ENCODE data around the gene PIEZO1. TPM values are rescaled to one million over a fixed set of nuclear protein-coding genes. Genes with fewer than 3 reads are reported as not detected.
A peak's percentile ranks its signal among the peaks of the same experiment; 100 is the strongest.

PIEZO1 gene
- total and polyA plus RNA-seq, 9 of the 15 experiments (the other 6 are each of a cell fraction or from before 2014, with no cell fraction given): 3.6 to 432 (median 131) TPM

GRCh38 chr16:88800277-88800592, 15.2 kb upstream of the PIEZO1 start (continued):
- TF ChIP-seq, protein P1, sequence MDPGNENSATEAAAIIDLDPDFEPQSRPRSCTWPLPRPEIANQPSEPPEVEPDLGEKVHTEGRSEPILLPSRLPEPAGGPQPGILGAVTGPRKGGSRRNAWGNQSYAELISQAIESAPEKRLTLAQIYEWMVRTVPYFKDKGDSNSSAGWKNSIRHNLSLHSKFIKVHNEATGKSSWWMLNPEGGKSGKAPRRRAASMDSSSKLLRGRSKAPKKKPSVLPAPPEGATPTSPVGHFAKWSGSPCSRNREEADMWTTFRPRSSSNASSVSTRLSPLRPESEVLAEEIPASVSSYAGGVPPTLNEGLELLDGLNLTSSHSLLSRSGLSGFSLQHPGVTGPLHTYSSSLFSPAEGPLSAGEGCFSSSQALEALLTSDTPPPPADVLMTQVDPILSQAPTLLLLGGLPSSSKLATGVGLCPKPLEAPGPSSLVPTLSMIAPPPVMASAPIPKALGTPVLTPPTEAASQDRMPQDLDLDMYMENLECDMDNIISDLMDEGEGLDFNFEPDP (CRISPR knock-in tag; IDR thresholded peaks at IDR 0.05): no peak
- no peak for TF ChIP-seq SRSF9 (IDR thresholded peaks at IDR 0.05; ENCODE audit: borderline replicate concordance, low read depth, low read length)
- TF ChIP-seq ETS2 (tag; IDR thresholded peaks at IDR 0.05; ENCODE audit: borderline replicate concordance, poor library complexity, severe bottlenecking): no peak
- TF ChIP-seq ZNF23 (CRISPR knock-in tag; IDR thresholded peaks at IDR 0.05): no peak
- TF ChIP-seq ZNF445 (CRISPR knock-in tag; IDR thresholded peaks at IDR 0.05; ENCODE audit: low read depth): no peak
- TF ChIP-seq, protein P2, sequence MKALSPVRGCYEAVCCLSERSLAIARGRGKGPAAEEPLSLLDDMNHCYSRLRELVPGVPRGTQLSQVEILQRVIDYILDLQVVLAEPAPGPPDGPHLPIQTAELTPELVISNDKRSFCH (CRISPR knock-in tag; IDR thresholded peaks at IDR 0.05): no peak
- TF ChIP-seq, protein P2 (tag; IDR thresholded peaks at IDR 0.05): no peak
- TF ChIP-seq, protein P3, sequence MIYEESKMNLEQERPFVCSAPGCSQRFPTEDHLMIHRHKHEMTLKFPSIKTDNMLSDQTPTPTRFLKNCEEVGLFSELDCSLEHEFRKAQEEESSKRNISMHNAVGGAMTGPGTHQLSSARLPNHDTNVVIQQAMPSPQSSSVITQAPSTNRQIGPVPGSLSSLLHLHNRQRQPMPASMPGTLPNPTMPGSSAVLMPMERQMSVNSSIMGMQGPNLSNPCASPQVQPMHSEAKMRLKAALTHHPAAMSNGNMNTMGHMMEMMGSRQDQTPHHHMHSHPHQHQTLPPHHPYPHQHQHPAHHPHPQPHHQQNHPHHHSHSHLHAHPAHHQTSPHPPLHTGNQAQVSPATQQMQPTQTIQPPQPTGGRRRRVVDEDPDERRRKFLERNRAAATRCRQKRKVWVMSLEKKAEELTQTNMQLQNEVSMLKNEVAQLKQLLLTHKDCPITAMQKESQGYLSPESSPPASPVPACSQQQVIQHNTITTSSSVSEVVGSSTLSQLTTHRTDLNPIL (CRISPR knock-in tag; IDR thresholded peaks at IDR 0.05): no peak
- TF ChIP-seq C11orf30 (IDR thresholded peaks at IDR 0.05; ENCODE audit: low read depth): no peak
- TF ChIP-seq POLR2H (tag; IDR thresholded peaks at IDR 0.05; ENCODE audit: low read depth): no peak
- TF ChIP-seq ZNF512 (tag; IDR thresholded peaks at IDR 0.05): no peak
- TF ChIP-seq MTA3 (IDR thresholded peaks at IDR 0.05; ENCODE audit: borderline replicate concordance): no peak
- no peak for TF ChIP-seq POLR2G (IDR thresholded peaks at IDR 0.05; ENCODE audit: low read depth, low read length)
- no peak for TF ChIP-seq NR2C1 (IDR thresholded peaks at IDR 0.05)
- TF ChIP-seq NR2C1 (tag; IDR thresholded peaks at IDR 0.05): no peak
- TF ChIP-seq, protein P4, sequence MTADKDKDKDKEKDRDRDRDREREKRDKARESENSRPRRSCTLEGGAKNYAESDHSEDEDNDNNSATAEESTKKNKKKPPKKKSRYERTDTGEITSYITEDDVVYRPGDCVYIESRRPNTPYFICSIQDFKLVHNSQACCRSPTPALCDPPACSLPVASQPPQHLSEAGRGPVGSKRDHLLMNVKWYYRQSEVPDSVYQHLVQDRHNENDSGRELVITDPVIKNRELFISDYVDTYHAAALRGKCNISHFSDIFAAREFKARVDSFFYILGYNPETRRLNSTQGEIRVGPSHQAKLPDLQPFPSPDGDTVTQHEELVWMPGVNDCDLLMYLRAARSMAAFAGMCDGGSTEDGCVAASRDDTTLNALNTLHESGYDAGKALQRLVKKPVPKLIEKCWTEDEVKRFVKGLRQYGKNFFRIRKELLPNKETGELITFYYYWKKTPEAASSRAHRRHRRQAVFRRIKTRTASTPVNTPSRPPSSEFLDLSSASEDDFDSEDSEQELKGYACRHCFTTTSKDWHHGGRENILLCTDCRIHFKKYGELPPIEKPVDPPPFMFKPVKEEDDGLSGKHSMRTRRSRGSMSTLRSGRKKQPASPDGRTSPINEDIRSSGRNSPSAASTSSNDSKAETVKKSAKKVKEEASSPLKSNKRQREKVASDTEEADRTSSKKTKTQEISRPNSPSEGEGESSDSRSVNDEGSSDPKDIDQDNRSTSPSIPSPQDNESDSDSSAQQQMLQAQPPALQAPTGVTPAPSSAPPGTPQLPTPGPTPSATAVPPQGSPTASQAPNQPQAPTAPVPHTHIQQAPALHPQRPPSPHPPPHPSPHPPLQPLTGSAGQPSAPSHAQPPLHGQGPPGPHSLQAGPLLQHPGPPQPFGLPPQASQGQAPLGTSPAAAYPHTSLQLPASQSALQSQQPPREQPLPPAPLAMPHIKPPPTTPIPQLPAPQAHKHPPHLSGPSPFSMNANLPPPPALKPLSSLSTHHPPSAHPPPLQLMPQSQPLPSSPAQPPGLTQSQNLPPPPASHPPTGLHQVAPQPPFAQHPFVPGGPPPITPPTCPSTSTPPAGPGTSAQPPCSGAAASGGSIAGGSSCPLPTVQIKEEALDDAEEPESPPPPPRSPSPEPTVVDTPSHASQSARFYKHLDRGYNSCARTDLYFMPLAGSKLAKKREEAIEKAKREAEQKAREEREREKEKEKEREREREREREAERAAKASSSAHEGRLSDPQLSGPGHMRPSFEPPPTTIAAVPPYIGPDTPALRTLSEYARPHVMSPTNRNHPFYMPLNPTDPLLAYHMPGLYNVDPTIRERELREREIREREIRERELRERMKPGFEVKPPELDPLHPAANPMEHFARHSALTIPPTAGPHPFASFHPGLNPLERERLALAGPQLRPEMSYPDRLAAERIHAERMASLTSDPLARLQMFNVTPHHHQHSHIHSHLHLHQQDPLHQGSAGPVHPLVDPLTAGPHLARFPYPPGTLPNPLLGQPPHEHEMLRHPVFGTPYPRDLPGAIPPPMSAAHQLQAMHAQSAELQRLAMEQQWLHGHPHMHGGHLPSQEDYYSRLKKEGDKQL (CRISPR knock-in tag; IDR thresholded peaks at IDR 0.05; ENCODE audit: borderline replicate concordance): no peak
- TF ChIP-seq PHB (CRISPR knock-in tag; IDR thresholded peaks at IDR 0.05): no peak
- TF ChIP-seq ZEB2 (IDR thresholded peaks at IDR 0.05): peak; percentile 5; the same call in 1 of the 2 replicates
